Stimulated activated CD4-positive, alpha-beta T cell treated with anti-CD3 and anti-CD28 coated beads, TNF-alpha, amount 100 ng/mL, for 48 hours (primary cell): ENCODE measurements around the gene TICAM2.

ENCODE experiments used
- DNase-seq, 3 donors: peaks; one replicate each; pipeline ENCODE4 v3.0.0-alpha.2; 2020; ENCODE audit warnings: low read depth in 3 of 3

The TICAM2 gene

GRCh38 chr5:115568668-115569067, 33.6 kb downstream of the TICAM2 start:
- DNase-seq: no peak

DNA sequence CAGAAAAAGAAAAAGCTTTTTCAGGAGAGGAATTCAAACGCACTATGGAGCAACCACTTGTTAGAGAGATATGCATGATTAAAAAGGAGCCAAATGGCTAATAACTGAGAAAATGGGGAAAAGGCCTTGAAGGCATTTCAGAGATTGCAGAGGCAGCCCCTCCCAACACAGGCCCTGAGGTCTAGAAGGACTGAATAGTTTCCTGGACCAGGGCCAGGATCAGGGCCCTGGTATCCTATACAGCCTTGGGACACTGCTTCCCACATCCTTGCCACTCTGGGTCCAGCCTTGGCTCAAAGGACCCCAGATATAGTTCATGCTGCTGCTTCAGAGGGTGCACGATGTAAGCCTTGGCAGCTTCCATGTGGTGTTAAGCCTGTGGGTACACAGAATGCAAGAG, 37.0 kb downstream of the TICAM2 start:
- no peak for DNase-seq

DNA sequence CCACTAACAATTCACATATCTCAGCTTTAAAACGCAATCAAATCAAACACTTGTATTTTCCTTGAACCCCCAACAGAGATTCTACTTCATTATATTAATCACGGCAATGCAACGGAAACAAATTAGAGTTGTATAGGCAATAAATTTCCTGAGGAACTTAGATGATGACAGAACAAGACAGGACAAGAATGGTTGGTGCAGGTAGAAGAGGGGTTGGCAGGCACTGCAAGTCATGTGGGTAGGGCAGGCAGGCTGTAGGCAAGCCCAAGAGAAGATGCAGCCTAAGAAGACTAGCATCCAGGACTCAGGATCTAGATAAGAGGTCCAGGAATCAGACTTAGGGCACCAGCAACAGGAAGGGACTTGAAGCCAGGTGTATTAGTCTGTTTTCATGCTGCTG, 41.1 kb downstream of the TICAM2 start:
- DNase-seq: no peak

- no peak for DNase-seq
These were observed 42.8 kb downstream of the TICAM2 start for GRCh38 chr5:115559524-115559923.

GRCh38 chr5:115558388-115558956, 43.8 kb downstream of the TICAM2 start:
- DNase-seq: no peak

GRCh38 chr5:115557667-115558387, 44.5 kb downstream of the TICAM2 start:
- DNase-seq: no peak

GRCh38 chr5:115556276-115556675, 46.0 kb downstream of the TICAM2 start:
- no peak for DNase-seq

- DNase-seq: no peak
These were observed 47.1 kb downstream of the TICAM2 start for GRCh38 chr5:115555084-115555633.

GRCh38 chr5:115553082-115553481, 49.2 kb downstream of the TICAM2 start:
- no peak for DNase-seq

DNA sequence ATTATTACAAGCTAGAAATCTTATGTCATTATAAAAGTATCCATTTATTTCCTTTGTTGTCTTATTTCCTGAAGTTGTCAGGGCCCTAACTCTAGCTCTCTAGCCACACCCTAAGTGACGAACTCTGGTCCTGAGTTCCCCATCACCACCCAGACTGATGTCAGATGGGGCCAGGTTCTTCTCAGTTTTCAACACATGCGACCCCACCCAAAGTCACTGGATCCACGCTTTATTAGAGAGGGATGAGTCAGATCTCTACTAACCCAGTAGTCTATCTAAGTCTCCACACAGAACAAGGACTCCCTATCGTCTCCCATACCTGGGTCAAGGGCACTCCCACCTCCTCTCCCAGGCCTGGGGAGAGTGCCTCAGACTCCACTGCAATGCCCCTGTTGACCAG, 50.9 kb downstream of the TICAM2 start:
- no peak for DNase-seq

DNA sequence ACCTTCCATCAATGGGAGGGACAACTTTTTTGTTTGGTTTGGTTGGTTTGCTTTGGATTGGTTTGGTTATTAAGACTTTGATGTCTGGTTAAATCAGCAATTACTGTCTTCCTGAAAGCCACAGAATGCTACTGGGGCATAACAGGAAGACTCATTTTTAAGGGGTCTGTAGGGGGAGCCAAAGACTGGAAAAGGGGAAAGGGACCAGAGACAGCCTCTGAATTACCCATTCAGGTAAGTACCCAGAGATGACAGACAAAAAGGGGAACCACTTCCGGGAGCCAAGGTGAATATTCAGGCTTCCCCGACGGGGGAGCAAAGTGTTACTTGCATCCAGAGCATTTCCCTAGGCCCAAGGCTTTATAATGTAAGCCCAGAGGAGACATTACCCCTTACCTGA, 53.1 kb downstream of the TICAM2 start:
- DNase-seq: no peak

- DNase-seq: no peak
These were observed 53.6 kb downstream of the TICAM2 start for GRCh38 chr5:115548683-115549082.

- no peak for DNase-seq
These were observed 56.9 kb downstream of the TICAM2 start for GRCh38 chr5:115545351-115545882.

DNA sequence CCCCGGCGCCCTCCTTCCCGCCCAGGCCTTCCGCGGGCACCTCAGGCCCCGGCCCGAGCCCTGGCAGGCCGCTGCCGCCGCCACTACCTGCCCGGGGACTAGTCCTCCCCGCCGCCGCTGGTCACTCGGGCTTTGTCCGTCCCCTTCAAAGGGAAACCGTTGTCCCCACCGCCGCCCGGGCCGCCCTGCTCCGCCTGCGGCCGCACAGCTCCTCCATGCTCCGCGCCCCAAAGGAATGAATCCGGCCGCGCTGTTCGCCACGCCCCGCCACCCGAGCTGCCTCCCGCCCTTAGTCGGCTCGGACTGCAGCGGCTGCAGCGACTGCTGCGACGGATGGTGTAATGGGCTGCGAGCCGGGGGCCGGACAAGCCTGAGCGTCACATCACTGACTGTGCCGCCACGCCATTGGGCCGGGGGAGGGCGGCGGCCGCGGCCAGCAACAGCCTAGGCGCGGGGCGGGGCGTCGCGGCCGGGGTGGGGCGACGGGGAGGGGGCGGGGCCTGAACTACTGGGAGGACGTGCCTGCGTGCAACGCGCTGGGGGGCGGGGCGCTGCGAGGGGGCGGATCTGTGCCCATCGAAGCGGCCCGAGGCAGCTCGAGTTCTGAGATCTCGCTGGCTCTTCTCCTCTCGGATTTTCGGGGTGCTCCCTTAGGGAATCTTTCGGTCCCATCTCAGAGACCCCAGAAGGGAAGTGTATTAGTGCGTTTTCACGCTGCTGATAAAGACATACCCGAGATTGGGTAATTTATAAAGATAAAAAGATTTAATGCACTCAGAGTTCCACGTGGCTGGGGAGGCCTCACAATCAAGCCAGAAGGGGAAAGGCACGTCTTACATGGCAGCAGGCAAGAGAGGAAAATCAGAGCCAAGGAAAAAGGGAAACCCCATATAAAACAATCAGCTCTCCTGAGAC, 57.6 kb downstream of the TICAM2 start, which contains the start of gene FEM1C:
FEM1C (minus strand) TSS at position 340 of the 915 bp plus-strand sequence. CDS start 1,282 bp downstream, outside the sequence.
- DNase-seq: peak; percentile 94 to 100 (median 97)

- peak in 2 of 3 donors; percentile 8 to 59 for DNase-seq
These were observed 58.2 kb downstream of the TICAM2 start for GRCh38 chr5:115544043-115544435.

- DNase-seq: peak; percentile 7 to 25 (median 7)
These were observed 58.8 kb downstream of the TICAM2 start for GRCh38 chr5:115543365-115544042.

DNA sequence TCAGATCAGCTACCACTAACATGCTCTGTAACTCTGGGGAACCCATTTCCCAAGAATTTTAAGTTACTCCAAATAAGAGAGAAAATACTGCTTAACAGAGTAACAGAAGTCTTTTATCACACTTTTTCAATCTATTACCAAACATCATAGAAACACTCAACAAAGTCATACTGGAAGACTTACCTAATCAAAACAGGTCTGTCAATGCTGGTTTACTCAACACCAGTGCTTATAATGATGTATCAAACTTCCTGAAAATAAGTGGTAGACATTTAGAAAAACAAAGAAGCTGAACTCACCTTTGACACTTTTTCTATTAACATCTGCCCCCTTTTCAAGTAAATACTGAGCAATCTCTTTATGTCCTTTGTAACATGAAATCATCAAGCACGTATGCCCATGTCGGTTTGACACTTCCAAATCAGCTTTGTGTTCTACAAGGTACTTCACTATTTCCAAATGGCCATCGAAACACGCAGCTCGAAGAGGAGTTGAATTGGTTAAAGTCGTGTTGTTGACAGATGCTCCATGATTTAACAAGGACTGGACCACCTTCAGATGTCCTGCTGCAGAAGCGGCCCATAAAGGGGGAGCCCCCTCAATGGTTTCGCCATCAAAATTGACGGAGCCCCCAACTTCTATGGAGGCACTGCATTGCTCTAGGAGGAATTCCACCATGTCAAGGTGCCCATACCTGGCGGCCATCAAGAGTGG, 59.5 kb downstream of the TICAM2 start:
- DNase-seq: no peak

DNA sequence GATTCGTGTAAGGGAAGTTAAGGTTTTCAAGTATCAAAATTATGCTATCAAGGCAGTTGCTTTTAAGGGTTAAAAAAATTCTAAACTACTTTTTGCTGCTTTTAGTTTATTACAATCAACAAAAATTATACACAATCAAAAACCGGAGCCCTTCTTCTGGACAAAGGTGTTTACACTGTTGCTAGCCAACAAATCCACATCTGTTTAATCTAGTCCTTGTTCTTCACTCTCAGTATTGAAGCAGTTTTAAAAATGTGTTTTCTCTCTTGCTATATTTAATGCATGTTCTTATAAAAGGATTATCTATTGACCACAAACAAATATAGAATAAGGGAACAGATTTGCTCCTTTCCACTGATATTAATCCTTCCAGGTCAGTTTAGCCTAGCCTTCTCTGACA, 60.2 kb downstream of the TICAM2 start:
- DNase-seq: no peak

- DNase-seq: no peak
These were observed 60.7 kb downstream of the TICAM2 start for GRCh38 chr5:115541611-115542010.

GRCh38 chr5:115535479-115536035, 66.7 kb downstream of the TICAM2 start:
- no peak for DNase-seq
